Measurements from ENCODE around the gene HTR4. TPM values are rescaled to one million over a fixed set of nuclear protein-coding genes. Genes with fewer than 3 reads are reported as not detected.

Gene HTR4
- total RNA-seq, 2 donors from 2014 or later, result not detected

GRCh38 chr5:148687427-148687826 lies 33.1 kb upstream of the HTR4 start:
- peak; percentile 81 for DNase-seq
- peaks cover 43% of the 10 kb centered on the region for H3K4me1 Mint-ChIP-seq
- WGBS, 2 experiments (ENCODE audit: insufficient coverage in 1 of 2, insufficient read length in 1 of 2), result 40 to 60% methylated on average over 1 to 3 of the region's 3 CpGs
- no peaks in the 10 kb centered on the region for H3K27me3 Mint-ChIP-seq (ENCODE audit: insufficient read depth)
- Histone ChIP-seq H3K9ac (ENCODE audit: extremely low read depth, low read length, poor library complexity, severe bottlenecking) (no peak overlapping the region), H3K4me3 (ENCODE audit: low read length) (peak overlapping the region; percentile 1), H3K4me1 (ENCODE audit: control insufficient read depth, insufficient read depth, low read length) (peaks cover 16% of the 10 kb centered on the region), H3K9me3 (ENCODE audit: control insufficient read depth, low read length) (peaks cover 37% of the 10 kb centered on the region), H3K27ac (ENCODE audit: low read depth, low read length) (no peak overlapping the region), H3K36me3 (ENCODE audit: control insufficient read depth, insufficient read depth, low read length) (no peaks in the 10 kb centered on the region), H3K27me3 (ENCODE audit: control insufficient read depth, insufficient read depth, low read length, poor library complexity, severe bottlenecking) (no peaks in the 10 kb centered on the region)
- H3K36me3 Mint-ChIP-seq (ENCODE audit: low read depth), result peaks cover 3% of the 10 kb centered on the region
- no peak overlapping the region for H3K4me3 Mint-ChIP-seq
- peaks cover 33% of the 10 kb centered on the region for H3K9me3 Mint-ChIP-seq
- TF ChIP-seq CTCF (conservative IDR thresholded peaks at IDR 0.05), result peak; percentile 91
- no peak overlapping the region for H3K27ac Mint-ChIP-seq

- TF ChIP-seq CTCF (conservative IDR thresholded peaks at IDR 0.05), result no peak
These were observed 32.3 kb upstream of the HTR4 start for GRCh38 chr5:148686660-148687059.

GRCh38 chr5:148685520-148686134 lies 31.3 kb upstream of the HTR4 start:
- Mint-ChIP-seq H3K4me3 (no peak overlapping the region), H3K36me3 (ENCODE audit: low read depth) (no peaks in the 10 kb centered on the region), H3K27ac (no peak overlapping the region), H3K27me3 (ENCODE audit: insufficient read depth) (no peaks in the 10 kb centered on the region), H3K9me3 (peaks cover 22% of the 10 kb centered on the region), H3K4me1 (peaks cover 57% of the 10 kb centered on the region)
- no peaks in the 10 kb centered on the region for H3K27me3 ChIP-seq (ENCODE audit: control insufficient read depth, insufficient read depth, low read length, poor library complexity, severe bottlenecking)
- H3K9me3 ChIP-seq (ENCODE audit: control insufficient read depth, low read length), result peaks cover 31% of the 10 kb centered on the region
- no peak for TF ChIP-seq CTCF (conservative IDR thresholded peaks at IDR 0.05)
- peaks cover 25% of the 10 kb centered on the region for H3K4me1 ChIP-seq (ENCODE audit: control insufficient read depth, insufficient read depth, low read length)
- peak overlapping the region; percentile 10 for H3K4me3 ChIP-seq (ENCODE audit: low read length)
- no peak overlapping the region for H3K27ac ChIP-seq (ENCODE audit: low read depth, low read length)
- no peak for DNase-seq
- no peak overlapping the region for H3K9ac ChIP-seq (ENCODE audit: extremely low read depth, low read length, poor library complexity, severe bottlenecking)
- H3K36me3 ChIP-seq (ENCODE audit: control insufficient read depth, insufficient read depth, low read length), result no peaks in the 10 kb centered on the region
- 87 to 92% methylated on average over 2 to 3 of the region's 3 CpGs for WGBS, 2 experiments (ENCODE audit: insufficient coverage in 1 of 2, insufficient read length in 1 of 2)

More at GRCh38 chr5:148686660-148687059, 32.3 kb upstream of the HTR4 start:
- no peak overlapping the region for H3K27ac Mint-ChIP-seq
- H3K9me3 Mint-ChIP-seq, result peaks cover 31% of the 10 kb centered on the region
- H3K4me3 Mint-ChIP-seq, result no peak overlapping the region
- H3K27me3 ChIP-seq (ENCODE audit: control insufficient read depth, insufficient read depth, low read length, poor library complexity, severe bottlenecking), result no peaks in the 10 kb centered on the region
- peaks cover 3% of the 10 kb centered on the region for H3K36me3 Mint-ChIP-seq (ENCODE audit: low read depth)
- H3K4me3 ChIP-seq (ENCODE audit: low read length), result no peak overlapping the region
- no peak overlapping the region for H3K27ac ChIP-seq (ENCODE audit: low read depth, low read length)
- H3K9ac ChIP-seq (ENCODE audit: extremely low read depth, low read length, poor library complexity, severe bottlenecking), result no peak overlapping the region
- H3K4me1 ChIP-seq (ENCODE audit: control insufficient read depth, insufficient read depth, low read length), result peaks cover 23% of the 10 kb centered on the region
- DNase-seq, result no peak
- H3K9me3 ChIP-seq (ENCODE audit: control insufficient read depth, low read length), result peaks cover 37% of the 10 kb centered on the region
- H3K27me3 Mint-ChIP-seq (ENCODE audit: insufficient read depth), result no peaks in the 10 kb centered on the region
- H3K4me1 Mint-ChIP-seq, result peaks cover 51% of the 10 kb centered on the region
- H3K36me3 ChIP-seq (ENCODE audit: control insufficient read depth, insufficient read depth, low read length), result no peaks in the 10 kb centered on the region

All from endodermal cell (in vitro differentiated cells).